HL-60 (cell line): ENCODE data around the gene CMTM8.

Experiments used
- DNase-seq, 2 experiments: peaks; one replicate each; pipeline ENCODE4 v3.0.0-alpha.2; 2010 to 2020; ENCODE audit warnings: low read depth in 1 of 2, low spot score in 1 of 2
- H3K27ac ChIP-seq: fragments of 250-450 bp; sonication (Bioruptor Pico); replicated peaks from 2 replicates; pipeline ENCODE4 v1.5.1; 2020; ENCODE audit warnings: mild to moderate bottlenecking, moderate library complexity
- H3K27me3 ChIP-seq: fragments of 250-450 bp; sonication (Bioruptor Pico); 2 replicates; pipeline ENCODE4 v1.5.1; 2021; ENCODE audit warnings: mild to moderate bottlenecking, moderate library complexity; ENCODE audit not compliant: insufficient read depth, poor library complexity, severe bottlenecking
- H3K4me3 ChIP-seq: replicated peaks from 2 replicates; pipeline ENCODE4 v1.5.1; 2011; ENCODE audit warnings: mild to moderate bottlenecking, control low read depth, low read length; ENCODE audit not compliant: insufficient read depth
- GABPA ChIP-seq: IDR thresholded peaks from 2 replicates; pipeline ENCODE4 v1.6.1; 2012; ENCODE audit warnings: low read depth
- POLR2AphosphoS5 ChIP-seq: IDR thresholded peaks from 2 replicates; pipeline ENCODE4 v1.6.1; 2012; ENCODE audit warnings: low read depth
- SPI1 ChIP-seq: IDR thresholded peaks from 2 replicates; pipeline ENCODE4 v1.6.1; 2012; ENCODE audit warnings: low read depth, mild to moderate bottlenecking, borderline replicate concordance
- TF ChIP-seq, protein P1 (sequence below): IDR thresholded peaks from one replicate; pipeline ENCODE4 v1.5.1; 2011; ENCODE audit warnings: low read length, control low read depth, inconsistent platforms; ENCODE audit not compliant: insufficient read depth
- TF ChIP-seq, protein P2 (sequence below): IDR thresholded peaks from 2 replicates; pipeline ENCODE4 v1.6.1; 2012; ENCODE audit warnings: low read depth; ENCODE audit not compliant: insufficient replicate concordance

The CMTM8 gene

DNA sequence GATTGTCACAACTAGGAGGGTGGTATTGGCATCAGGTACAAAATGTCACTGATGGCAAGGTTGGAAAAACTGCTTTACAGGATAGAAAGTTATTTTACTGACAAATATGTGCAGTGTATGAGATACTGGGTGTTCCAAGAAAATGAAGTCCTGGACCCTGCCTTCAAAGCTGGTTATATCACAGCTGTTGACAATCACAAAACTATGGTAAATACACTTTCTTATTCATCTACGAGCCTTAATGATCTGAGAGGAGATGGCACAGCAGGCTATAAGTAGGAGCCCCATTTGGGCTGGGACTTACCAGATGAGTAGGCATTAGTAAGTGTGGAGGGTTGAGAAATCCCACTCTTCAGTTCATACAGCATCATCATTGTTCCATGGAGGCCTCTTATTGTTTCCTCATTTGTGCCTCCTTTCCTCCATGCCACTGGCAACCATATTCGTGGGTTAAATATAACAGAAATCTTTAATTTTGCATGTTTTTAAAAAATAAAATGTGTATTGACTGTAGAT is 66.9 kb downstream of the CMTM8 start:
- Histone ChIP-seq H3K27me3 (no peaks in the 10 kb centered on the region), H3K4me3 (no peak overlapping the region), H3K27ac (no peak overlapping the region)
- TF ChIP-seq, protein P1, sequence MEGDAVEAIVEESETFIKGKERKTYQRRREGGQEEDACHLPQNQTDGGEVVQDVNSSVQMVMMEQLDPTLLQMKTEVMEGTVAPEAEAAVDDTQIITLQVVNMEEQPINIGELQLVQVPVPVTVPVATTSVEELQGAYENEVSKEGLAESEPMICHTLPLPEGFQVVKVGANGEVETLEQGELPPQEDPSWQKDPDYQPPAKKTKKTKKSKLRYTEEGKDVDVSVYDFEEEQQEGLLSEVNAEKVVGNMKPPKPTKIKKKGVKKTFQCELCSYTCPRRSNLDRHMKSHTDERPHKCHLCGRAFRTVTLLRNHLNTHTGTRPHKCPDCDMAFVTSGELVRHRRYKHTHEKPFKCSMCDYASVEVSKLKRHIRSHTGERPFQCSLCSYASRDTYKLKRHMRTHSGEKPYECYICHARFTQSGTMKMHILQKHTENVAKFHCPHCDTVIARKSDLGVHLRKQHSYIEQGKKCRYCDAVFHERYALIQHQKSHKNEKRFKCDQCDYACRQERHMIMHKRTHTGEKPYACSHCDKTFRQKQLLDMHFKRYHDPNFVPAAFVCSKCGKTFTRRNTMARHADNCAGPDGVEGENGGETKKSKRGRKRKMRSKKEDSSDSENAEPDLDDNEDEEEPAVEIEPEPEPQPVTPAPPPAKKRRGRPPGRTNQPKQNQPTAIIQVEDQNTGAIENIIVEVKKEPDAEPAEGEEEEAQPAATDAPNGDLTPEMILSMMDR: no peak
- DNase-seq: no peak

DNA sequence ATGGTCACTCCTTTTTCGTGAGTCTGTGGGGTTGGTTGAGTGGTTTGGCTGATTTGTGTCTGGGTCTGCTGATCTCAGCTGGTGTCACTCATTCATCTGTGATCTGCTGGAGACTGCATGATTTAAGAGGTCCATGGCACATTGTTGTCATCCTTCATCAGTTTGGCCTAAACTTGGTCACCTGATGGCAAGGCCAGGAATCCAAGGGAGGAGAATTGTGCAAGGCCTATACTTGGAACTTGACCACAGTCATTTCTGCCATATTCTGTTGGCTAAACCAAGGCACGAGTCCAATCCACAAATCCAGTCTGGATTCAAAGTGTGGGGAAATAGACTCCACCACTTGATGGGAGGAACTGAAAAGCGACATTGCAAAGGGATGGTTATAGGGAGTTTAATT is 67.6 kb downstream of the CMTM8 start:
- Histone ChIP-seq H3K27me3 (no peaks in the 10 kb centered on the region), H3K27ac (no peak overlapping the region), H3K4me3 (no peak overlapping the region)
- DNase-seq: no peak
- no peak for TF ChIP-seq POLR2AphosphoS5

DNA sequence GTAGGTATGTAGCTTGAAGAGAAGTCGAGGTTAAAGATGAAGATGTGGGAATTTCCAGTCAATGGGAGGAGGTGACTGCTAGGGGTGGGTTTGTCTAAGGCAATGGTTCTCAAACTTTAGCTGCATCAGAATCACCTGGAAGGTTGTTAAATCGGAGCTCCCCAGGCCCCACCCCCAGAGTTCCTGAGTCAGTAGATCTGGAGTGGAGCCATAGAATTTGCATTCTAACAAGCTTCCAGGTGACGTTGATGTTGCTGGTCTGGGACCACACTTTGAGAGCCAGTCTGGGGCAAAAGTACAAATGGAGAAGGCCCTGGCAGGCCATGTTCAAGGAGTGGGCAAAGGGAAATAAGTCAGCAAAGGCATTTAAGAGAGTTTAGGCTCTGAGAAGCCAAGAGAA is 69.1 kb downstream of the CMTM8 start:
- Histone ChIP-seq H3K27ac (no peak overlapping the region), H3K27me3 (no peaks in the 10 kb centered on the region), H3K4me3 (no peak overlapping the region)
- DNase-seq: no peak
- TF ChIP-seq, protein P2, sequence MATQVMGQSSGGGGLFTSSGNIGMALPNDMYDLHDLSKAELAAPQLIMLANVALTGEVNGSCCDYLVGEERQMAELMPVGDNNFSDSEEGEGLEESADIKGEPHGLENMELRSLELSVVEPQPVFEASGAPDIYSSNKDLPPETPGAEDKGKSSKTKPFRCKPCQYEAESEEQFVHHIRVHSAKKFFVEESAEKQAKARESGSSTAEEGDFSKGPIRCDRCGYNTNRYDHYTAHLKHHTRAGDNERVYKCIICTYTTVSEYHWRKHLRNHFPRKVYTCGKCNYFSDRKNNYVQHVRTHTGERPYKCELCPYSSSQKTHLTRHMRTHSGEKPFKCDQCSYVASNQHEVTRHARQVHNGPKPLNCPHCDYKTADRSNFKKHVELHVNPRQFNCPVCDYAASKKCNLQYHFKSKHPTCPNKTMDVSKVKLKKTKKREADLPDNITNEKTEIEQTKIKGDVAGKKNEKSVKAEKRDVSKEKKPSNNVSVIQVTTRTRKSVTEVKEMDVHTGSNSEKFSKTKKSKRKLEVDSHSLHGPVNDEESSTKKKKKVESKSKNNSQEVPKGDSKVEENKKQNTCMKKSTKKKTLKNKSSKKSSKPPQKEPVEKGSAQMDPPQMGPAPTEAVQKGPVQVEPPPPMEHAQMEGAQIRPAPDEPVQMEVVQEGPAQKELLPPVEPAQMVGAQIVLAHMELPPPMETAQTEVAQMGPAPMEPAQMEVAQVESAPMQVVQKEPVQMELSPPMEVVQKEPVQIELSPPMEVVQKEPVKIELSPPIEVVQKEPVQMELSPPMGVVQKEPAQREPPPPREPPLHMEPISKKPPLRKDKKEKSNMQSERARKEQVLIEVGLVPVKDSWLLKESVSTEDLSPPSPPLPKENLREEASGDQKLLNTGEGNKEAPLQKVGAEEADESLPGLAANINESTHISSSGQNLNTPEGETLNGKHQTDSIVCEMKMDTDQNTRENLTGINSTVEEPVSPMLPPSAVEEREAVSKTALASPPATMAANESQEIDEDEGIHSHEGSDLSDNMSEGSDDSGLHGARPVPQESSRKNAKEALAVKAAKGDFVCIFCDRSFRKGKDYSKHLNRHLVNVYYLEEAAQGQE: no peak
- TF ChIP-seq, protein P1: no peak
- no peak for TF ChIP-seq POLR2AphosphoS5
- TF ChIP-seq GABPA: no peak
- no peak for TF ChIP-seq SPI1

DNA sequence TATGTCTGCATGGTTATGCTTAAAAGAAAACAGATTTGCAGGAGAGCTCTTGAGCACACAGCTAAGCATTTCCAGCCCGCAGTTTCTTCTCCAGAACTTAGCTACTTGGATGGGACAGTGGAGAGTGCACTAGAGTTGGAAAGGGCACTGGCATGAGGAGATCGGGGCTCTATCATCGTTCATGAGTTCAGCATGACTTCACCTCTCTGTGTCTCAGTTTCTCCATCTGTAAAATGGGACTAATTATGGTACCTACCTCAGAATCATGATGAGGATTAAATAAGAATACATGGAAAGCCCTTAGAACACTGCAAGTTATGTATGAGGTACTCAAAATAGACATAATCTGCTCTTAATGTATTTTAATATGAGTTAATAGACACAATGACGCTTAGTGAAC is 69.9 kb downstream of the CMTM8 start:
- Histone ChIP-seq H3K4me3 (no peak overlapping the region), H3K27me3 (no peaks in the 10 kb centered on the region), H3K27ac (no peak overlapping the region)
- no peak for DNase-seq
- TF ChIP-seq GABPA: no peak
- no peak for TF ChIP-seq POLR2AphosphoS5
- TF ChIP-seq SPI1: no peak
- TF ChIP-seq, protein P1: no peak
- TF ChIP-seq, protein P2: no peak
